Measurements from ENCODE around the gene PSMD1. TPM values are rescaled to one million over a fixed set of nuclear protein-coding genes. Genes with fewer than 3 reads are reported as not detected.
"Not testable (repeated sequence)": the region's sequence is repeated elsewhere in the genome, so short reads cannot be mapped to it uniquely, and the experiment has no call there.

The PSMD1 gene
- polyA plus RNA-seq, 1 donor = 79.0 TPM

DNA sequence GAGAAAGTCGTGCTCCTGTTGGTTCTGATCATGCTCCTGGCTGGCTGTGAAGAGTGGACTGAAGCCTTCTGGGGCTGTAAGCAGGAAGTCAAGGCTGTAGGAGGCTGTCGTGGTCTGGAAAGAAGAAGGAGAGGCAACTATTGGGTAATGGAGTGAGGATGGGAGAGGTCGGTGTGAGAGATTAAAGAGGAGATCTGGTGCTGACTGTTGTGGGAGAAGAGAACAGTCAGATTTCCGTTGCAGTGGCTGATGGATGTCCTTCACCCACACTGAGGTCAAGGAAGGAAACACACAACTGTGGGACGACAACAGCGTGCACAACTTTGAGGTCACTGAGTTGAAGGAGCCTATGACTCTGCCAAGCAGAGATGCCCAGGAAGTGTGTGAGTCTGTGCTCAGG is 2.8 kb upstream of the PSMD1 start:
- DNase-seq (ENCODE audit: low read depth) = no peak

DNA sequence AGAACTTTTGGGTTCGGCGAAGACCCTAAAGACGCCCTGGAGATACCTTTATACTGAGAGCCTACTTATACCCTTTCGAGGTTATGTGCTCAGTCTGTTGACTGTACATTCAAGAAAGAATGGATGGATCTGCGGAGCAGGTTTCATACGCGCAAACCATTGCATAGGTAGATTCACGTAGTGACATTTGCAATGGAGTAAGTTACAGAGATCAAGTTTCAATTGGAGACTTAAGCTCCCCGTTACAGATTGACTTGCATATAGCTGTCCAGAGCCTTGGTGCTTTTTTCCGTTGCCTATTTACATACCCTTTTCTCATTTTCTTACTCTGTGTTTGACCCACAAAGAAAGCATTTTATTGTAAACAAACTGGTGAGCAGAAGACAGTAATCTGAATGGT is 923 bp downstream of the PSMD1 start:
- DNase-seq (ENCODE audit: low read depth) = no peak

GRCh38 chr2:231058761-231059550 is 2.3 kb downstream of the PSMD1 start:
- no peak for DNase-seq (ENCODE audit: low read depth)

DNA sequence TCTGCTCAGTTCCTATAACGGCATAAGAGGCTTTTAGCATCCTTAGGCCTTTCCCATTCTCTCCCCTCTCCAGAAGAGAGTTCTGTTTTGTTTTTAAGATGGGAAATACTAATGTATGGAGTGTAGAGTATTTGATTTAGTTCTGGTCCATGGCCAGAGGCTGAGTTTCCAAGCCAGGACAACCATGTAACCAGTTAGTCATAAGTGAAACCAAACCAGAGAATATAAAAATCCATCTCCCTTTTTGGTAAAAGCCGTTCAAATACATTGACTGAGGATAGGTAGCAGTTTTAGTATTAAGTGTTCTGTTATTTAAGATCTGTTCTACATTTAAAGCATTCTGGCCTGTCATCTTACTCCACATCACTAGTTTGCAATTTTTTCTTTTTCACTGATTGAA is 3.1 kb downstream of the PSMD1 start:
- DNase-seq (ENCODE audit: low read depth) = no peak

DNA sequence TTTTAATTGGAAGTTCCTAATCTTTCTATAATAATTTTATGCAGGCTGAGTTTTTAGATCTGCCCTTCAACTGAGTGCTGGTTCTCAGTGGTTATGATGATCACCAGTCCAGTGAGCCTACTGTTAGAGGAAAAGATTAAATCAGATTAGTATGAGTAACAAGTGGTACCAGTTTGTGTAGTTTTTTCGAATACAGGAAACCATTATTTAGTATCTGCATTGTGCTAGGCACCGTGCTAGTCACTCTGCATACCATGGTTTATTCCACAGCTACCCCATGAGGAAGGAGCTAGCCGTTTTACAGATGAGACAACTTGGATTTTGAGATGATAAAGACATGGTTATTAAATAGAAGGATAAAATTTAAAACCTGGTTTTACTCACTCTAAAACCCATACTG is 6.1 kb downstream of the PSMD1 start:
- DNase-seq (ENCODE audit: low read depth) = no peak

DNA sequence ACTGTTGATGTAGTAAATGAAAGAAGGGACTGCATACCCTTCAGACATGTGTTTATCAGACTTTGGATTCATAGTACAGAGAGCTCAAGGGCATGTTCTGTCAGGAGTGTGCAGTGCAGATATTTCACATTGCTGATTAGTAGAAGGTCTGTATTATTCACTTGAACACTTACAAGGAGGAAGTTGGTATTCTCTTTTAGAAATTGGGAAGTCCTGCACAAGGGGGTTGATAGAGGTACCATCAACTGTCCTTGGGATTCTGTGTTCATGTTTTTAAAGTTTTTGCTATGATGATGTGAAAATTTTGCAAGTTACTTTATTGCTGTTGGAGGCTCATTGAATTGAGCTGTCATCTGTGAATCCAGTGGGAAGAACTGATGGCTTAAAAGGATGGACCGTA is 6.7 kb downstream of the PSMD1 start:
- DNase-seq (ENCODE audit: low read depth) = no peak

GRCh38 chr2:231065966-231066365 is 9.3 kb downstream of the PSMD1 start:
- no peak for DNase-seq (ENCODE audit: low read depth)

GRCh38 chr2:231067531-231067930 is 10.9 kb downstream of the PSMD1 start:
- DNase-seq (ENCODE audit: low read depth) = not testable (repeated sequence)

DNA sequence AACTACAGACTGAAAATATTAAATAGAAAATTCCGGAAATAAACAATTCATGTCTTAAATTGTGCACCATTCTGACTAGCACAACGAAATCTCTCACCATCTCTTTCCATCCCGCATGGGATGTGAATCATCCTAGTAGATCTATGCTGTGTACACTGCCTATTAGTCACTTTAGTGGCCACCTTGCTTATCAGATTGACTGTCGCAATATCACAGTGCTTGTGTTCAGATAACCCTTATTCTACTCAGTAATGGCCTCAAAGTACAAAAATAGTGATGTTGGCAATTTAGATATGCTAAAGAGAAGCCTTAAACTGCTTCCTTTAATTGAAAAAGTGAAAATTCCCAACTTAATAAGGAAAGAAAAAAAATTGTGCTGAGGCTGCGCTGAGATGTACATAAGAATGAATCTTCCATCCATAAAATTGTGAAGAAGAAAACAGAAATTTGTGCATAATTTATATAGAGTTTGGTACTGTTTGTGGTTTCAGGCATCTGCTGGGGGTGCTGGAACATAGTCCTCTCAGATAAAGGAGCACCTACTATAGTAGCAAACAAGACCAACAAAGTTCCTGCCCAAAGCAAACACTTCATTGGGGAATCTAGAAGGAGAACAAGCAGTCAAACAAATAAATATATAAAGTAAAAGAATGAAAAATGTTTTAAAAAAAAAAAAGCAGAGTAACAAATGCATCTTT is 12.0 kb downstream of the PSMD1 start:
- DNase-seq (ENCODE audit: low read depth) = no peak

- DNase-seq (ENCODE audit: low read depth) = no peak
Measured at GRCh38 chr2:231069379-231070054, 12.8 kb downstream of the PSMD1 start.

DNA sequence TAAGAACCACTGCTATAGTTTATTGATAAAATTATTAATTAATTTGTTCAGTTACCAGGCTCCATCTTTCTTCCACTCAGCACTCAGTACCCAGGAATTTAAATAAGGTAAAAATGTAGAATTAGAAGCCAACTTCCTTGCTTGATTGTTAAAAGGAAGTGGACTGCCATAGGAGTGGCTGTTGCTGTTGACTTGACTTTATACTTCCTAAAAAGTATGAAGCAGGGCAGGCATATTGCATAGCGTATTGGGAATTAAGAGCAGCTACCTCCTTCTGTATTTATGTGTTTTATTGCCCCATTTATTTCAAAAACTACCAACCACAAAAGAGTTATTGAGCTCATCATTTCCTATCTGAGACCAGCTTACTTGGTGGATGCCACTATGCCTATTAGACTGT is 27.9 kb downstream of the PSMD1 start:
- DNase-seq (ENCODE audit: low read depth) = no peak

- no peak for DNase-seq (ENCODE audit: low read depth)
Measured at GRCh38 chr2:231088754-231089153, 32.1 kb downstream of the PSMD1 start.

DNA sequence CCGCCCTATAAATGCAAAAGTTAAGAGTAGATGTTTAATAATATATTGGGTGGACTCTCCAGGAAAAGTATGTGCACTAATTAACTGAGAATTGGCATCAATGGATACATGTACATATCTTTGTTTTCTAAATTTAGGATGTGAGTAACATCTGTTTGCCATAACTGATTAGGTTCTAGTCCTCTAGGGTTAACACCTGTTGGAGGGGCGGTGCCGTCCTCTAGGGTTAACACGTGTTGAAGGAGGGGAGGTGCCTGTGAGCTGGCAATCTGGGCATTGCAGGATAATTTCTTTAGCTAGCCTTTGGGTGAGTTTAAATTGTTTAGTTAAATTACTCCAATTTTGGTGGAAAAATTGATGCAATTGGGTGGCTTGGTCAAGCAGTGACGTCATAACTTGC is 37.3 kb downstream of the PSMD1 start:
- no peak for DNase-seq (ENCODE audit: low read depth)

- DNase-seq (ENCODE audit: low read depth) = no peak
Measured at GRCh38 chr2:231094736-231095346, 38.2 kb downstream of the PSMD1 start.

DNA sequence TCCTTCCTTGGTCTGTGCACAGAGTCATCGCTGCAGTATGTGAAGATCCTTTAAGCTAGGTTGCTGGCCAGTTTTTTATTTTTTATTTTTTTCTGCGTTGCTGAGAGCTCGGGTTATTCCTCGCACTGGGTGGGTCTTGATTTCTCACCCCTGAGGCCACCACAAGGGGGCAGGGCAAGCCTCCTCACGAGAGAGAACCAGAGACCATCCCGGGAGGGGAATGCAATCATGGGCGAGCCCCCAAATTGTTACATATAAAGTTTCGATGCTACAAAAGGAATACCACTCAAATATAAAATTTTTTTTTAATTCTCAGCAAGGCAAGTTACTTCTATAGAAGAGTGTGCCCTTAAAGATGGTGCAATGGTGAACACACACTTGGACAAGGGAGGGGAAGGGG is 43.3 kb downstream of the PSMD1 start:
- DNase-seq (ENCODE audit: low read depth) = no peak

GRCh38 chr2:231100321-231100720 is 43.7 kb downstream of the PSMD1 start:
- not testable (repeated sequence) for DNase-seq (ENCODE audit: low read depth)

- DNase-seq (ENCODE audit: low read depth) = no peak
Measured at GRCh38 chr2:231100990-231101389, 44.3 kb downstream of the PSMD1 start.

DNA sequence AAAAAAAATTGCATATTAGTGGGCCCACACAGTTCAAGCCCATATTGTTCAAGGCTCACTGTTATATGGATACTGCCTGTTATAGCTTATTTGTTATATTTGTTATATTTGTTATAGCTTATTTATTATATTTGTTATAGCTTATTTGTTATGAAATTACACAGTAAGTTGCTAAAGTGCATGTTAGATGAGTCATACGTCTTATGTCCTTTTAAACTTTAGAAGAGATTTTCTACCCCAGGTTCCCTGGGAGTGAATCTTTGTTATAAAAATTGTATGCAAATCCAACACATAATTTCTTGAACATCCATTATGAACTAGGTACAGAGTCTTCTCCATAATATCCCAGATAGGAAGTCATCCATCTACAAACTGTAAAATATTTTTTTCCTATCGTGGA is 46.1 kb downstream of the PSMD1 start:
- DNase-seq (ENCODE audit: low read depth) = no peak

GRCh38 chr2:231104115-231104713 is 47.5 kb downstream of the PSMD1 start:
- peak; percentile 39 for DNase-seq (ENCODE audit: low read depth)

DNA sequence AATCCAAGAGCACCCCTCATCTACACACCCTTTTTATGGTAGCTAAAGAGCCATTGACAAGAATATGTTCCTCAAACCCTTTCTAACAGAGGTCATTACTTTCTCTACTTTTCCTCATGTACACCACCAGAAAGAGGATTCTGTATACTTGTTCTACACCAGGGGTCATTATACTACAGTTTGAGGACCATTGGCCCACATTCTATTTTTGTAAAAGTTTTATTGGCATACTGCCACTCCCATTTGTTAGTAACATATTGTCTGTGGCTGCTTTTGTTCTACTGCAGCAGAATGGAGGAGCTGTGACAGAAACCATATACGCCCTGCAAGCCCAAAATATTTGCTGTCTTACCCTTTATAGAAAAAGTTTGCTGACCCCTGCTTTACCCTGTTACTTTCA is 53.9 kb downstream of the PSMD1 start:
- DNase-seq (ENCODE audit: low read depth) = peak; percentile 45

GRCh38 chr2:231111987-231112386 is 55.3 kb downstream of the PSMD1 start:
- no peak for DNase-seq (ENCODE audit: low read depth)

DNA sequence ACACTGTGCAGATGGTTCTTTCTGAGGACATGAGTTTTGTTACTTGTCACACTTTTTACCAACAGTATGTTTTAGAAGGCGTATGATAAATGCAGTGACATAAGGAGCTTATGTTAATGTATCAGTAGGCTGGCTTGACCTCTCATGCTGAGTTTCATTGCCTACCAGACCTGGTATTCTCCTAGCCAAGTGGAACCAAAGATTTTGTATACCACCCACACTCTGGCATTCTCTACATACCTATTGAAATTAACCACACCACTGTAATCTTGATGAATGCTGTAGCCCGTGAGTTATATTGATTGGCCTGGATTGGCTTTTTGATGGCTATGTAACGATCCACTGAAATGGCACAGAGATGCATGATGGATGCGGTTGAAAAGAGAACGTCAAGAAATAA is 56.8 kb downstream of the PSMD1 start:
- DNase-seq (ENCODE audit: low read depth) = no peak

Data from forelimb muscle (tissue), 1 donor.